PC-9 (cell line): ENCODE measurements around the gene MRAP2.

Experiments
- CTCF ChIP-seq: fragments of 200-600 bp; sonication (generic); conservative IDR thresholded peaks from 2 replicates; pipeline ENCODE4 v1.6.1; 2017; ENCODE audit warnings: mixed run types, antibody characterized with exemption, mild to moderate bottlenecking, moderate library complexity
- EZH2 ChIP-seq: fragments of 200-600 bp; sonication (generic); IDR thresholded peaks from 2 replicates; pipeline ENCODE4 v1.8.0; 2017; ENCODE audit warnings: antibody characterized with exemption, low read depth

- TF ChIP-seq EZH2 (no peak), CTCF (no peak)
Measured at GRCh38 chr6:83985308-83985713, 48.3 kb upstream of the MRAP2 start.
